Adrenal gland (tissue), 12 donors: ENCODE measurements around the gene RPAP3. TPM values are rescaled to one million over a fixed set of nuclear protein-coding genes. Genes with fewer than 3 reads are reported as not detected.

Experiments
- DNase-seq, 7 donors: peaks; one replicate each; pipeline ENCODE4 v3.0.0-alpha.2; 2019 to 2020
- H3K27ac ChIP-seq, 5 donors: fragments of 200-600 bp; sonication (generic) in 4 of 5; 1 replicate in 3 of 5; 2 replicates in 2 of 5; pipeline versions ENCODE4 v1.5.1 to v1.8.0; 2016 to 2020; ENCODE audit warnings: mild to moderate bottlenecking in 1 of 5
- H3K27me3 ChIP-seq: fragments of 200-600 bp; 2 replicates; pipeline ENCODE4 v1.8.0; 2021
- H3K36me3 ChIP-seq, 2 donors: fragments of 200-600 bp; replicated peaks in 1 of 2; 1 replicate in 1 of 2; 2 replicates in 1 of 2; pipeline versions ENCODE4 v1.5.1 to v1.8.0; 2018 to 2022
- H3K4me1 ChIP-seq, 2 donors: fragments of 200-600 bp; replicated peaks in 1 of 2; 1 replicate in 1 of 2; 2 replicates in 1 of 2; pipeline versions ENCODE4 v1.5.1 to v1.8.0; 2018 to 2021
- H3K4me3 ChIP-seq, 4 donors: fragments of 200-600 bp; sonication (generic) in 3 of 4; one replicate each; pipeline ENCODE4 v1.5.1; 2016 to 2018
- H3K9me3 ChIP-seq, 3 donors: fragments of 200-600 bp; sonication (generic) in 1 of 3; replicated peaks in 1 of 3; 1 replicate in 2 of 3; 2 replicates in 1 of 3; pipeline versions ENCODE4 v1.5.1 to v1.8.0; 2016 to 2021
- CTCF ChIP-seq, 6 experiments: fragments of 450-650 bp in 4 of 6; fragments of 200-600 bp in 2 of 6; sonication (generic) in 1 of 6; IDR thresholded peaks; 1 replicate in 5 of 6; 2 replicates in 1 of 6; pipeline versions ENCODE4 v1.5.1 to v1.8.0; 2016 to 2021; ENCODE audit warnings: antibody characterized with exemption in 6 of 6, mild to moderate bottlenecking in 2 of 6, moderate library complexity in 1 of 6
- POLR2A ChIP-seq, 2 donors: fragments of 450-650 bp; IDR thresholded peaks; one replicate each; pipeline ENCODE4 v1.6.1; 2017; ENCODE audit warnings: antibody characterized with exemption in 2 of 2, mild to moderate bottlenecking in 2 of 2, moderate library complexity in 1 of 2
- WGBS, 4 donors: extraction: QIAGEN DNeasy Blood & Tissue Kit in 2 of 4; methylation state at CpG; one replicate each; pipeline versions ENCODE4 v1.1.5 to v1.1.7; 2013 to 2017; 5-methylcytosine and 5-hydroxymethylcytosine counted together
- intact Hi-C, 2 donors: fragments of 100-400 bp; cut with DNase I; formaldehyde crosslinking; loops; one replicate each; pipeline versions ENCODE4 v1.14.1 to v1.15.0; 2022 to 2023
- polyA plus RNA-seq, 3 donors: library from polyadenylated mRNA; stranded (reverse); fragments of 200-250 nt in 2 of 3; fragments of 350-450 nt in 1 of 3; fragmentation: Illumina TruSeq in 1 of 3; extraction: RNeasy Lipid Tissue Mini Kit (QIAGEN cat#74804) in 1 of 3; gene quantifications; one replicate each; pipeline ENCODE4 v1.2.3, GENCODE V29; 2013 to 2014
- total RNA-seq, 9 donors: library from RNA; depleted of rRNA in 4 of 9; stranded (reverse); fragments of >200 nt in 4 of 9; fragments of 120-200 nt in 1 of 9; fragmentation: NEBNext Ultra II Directional in 1 of 9; extraction: Animal tissue kit (Norgen Biotek cat#: 25700) in 1 of 9; gene quantifications; one replicate each; pipeline versions ENCODE4 v1.1.0 to v1.2.4, GENCODE V29; 2013 to 2023
- donor health status: healthy with polysubstance abuse.
- donor health status: Bipolar disorder and iron deficiency.
- donor health status: DM: yes; HTN: yes; CAD: no.
- donor health status: DM: no; HTN: no; CAD: no.
- donor health status: DM: no; HTN: no; CAD: no.
- donor health status: DM: yes; HTN: yes; CAD: no.

Gene RPAP3
- total and polyA plus RNA-seq, 12 donors: 7.3 to 56.1 (median 16.7) TPM

- Histone ChIP-seq H3K36me3 (no peaks in the 10 kb centered on the region), H3K27me3 (no peaks in the 10 kb centered on the region), H3K4me1 (peaks cover 8 to 24% of the 10 kb centered on the region in 2 donors), H3K4me3 (no peak overlapping the region), H3K9me3 (no peaks in the 10 kb centered on the region), H3K27ac (no peak overlapping the region)
- peak; percentile 91 to 98 (median 94) for TF ChIP-seq CTCF (IDR thresholded peaks at IDR 0.05)
- no peak for TF ChIP-seq POLR2A (IDR thresholded peaks at IDR 0.05)
- intact Hi-C loops: loop anchor here in 1 of 2 donors (2.0 to 10.0 kb wide), 3 partner anchors 35 to 202 kb away; no protein-coding TSS in a partner anchor
- WGBS, 4 donors: 66 to 78% (median 68%) methylated on average over 7 of the region's 7 CpGs
- peak in 6 of 7 donors; percentile 50 to 78 (median 61) for DNase-seq
Measured at GRCh38 chr12:47742253-47742825, 36.5 kb upstream of the RPAP3 start.

DNA sequence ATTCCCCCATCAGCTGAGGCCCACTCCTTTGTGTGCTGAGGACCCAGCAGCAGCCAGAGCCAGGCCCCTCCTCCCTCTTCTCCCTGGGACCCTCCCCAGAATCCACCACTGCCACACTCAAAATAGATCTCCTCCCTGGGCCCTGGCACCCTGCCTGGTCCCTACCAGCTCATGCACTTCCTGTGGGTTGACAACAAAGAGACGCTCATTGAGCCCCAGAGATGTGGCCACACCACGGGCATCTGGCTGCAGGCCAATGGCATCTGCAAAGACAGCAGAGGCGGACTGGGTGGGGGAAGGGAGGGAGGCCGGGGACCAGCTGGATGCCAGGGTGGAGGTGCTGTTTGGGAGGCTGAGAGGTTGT lies 35.5 kb upstream of the RPAP3 start:
- Histone ChIP-seq H3K4me1 (peaks cover 15 to 34% of the 10 kb centered on the region in 2 donors), H3K27me3 (no peaks in the 10 kb centered on the region), H3K27ac (no peak overlapping the region), H3K36me3 (no peaks in the 10 kb centered on the region), H3K4me3 (no peak overlapping the region), H3K9me3 (no peaks in the 10 kb centered on the region)
- WGBS, 4 donors: 15 to 41% (median 16%) methylated on average over 3 to 4 of the region's 4 CpGs
- intact Hi-C loops: loop anchor here in 1 of 2 donors (5.0 to 10.0 kb wide), 2 partner anchors 36 to 203 kb away; no protein-coding TSS in a partner anchor
- DNase-seq: peak; percentile 60 to 85 (median 75)
- TF ChIP-seq POLR2A (IDR thresholded peaks at IDR 0.05) (no peak), CTCF (IDR thresholded peaks at IDR 0.05) (no peak)

DNA sequence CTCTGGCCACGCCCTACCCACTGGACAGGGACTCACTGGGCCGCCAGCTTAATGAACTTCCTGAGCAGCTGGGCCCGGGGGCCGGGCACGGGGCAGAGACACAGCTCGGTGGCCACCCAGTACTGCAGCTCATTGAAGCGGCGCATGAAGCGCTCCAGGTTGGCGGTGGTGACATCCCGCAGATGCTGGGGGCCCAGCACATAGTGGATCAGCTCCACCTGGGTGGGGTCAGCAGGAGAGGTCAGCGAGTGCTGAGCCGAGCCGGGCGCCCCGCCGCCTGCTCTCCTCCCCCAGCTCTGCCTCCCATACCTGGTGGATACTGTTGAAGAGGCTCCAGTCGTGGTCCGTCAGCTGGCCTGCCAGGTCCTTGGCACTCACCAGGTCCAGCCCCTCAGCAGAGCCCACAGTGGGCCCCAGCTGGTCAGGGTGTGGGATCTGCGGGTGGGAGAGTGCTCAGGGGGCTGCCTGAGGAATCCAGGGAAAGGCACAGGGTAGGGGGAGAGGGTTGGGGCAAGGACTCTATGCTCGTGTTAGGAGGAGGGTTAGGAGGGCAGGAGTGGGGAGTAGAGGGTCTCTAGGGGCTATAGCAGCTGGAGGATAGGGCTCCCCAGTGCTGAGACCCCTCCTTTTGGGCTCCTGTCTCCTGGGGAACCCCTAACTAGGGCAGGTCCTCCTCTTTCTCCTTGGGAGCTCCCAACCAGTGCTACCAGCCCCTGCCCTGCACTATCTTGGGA lies 34.9 kb upstream of the RPAP3 start:
- Histone ChIP-seq H3K36me3 (no peaks in the 10 kb centered on the region), H3K9me3 (no peaks in the 10 kb centered on the region), H3K4me1 (peaks cover 21 to 39% of the 10 kb centered on the region in 2 donors), H3K27me3 (no peaks in the 10 kb centered on the region), H3K4me3 (no peak overlapping the region), H3K27ac (no peak overlapping the region)
- WGBS, 4 donors: 77 to 94% (median 86%) methylated on average over 12 to 21 of the region's 21 CpGs
- DNase-seq: no peak
- TF ChIP-seq POLR2A (IDR thresholded peaks at IDR 0.05): no peak
- TF ChIP-seq CTCF (IDR thresholded peaks at IDR 0.05): no peak
- intact Hi-C loops: loop anchor here in 1 of 2 donors (5.0 to 10.0 kb wide), 2 partner anchors 37 to 204 kb away; no protein-coding TSS in a partner anchor

DNA sequence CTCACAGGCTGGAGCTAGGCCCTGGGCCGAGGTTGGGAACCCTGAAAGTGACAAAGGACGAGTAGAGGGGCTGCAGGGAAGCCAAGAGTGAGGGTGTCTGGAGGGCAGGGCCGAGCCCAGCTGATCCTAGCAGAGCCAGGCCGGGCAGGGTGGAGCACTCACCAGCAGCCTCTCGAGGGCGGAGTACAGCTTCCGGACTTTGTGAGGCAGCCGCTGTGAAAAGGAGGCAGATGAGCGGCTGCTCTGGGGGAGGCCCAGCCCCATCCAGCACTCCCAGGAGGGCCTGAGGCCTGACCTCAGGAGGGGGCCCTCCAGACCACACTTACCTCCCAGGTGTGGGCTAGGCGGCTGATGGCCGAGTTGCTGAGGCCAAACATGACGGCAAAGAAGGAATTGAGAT lies 34.1 kb upstream of the RPAP3 start:
- intact Hi-C loops: loop anchor here in 1 of 2 donors (5.0 to 10.0 kb wide), 2 partner anchors 37 to 205 kb away; no protein-coding TSS in a partner anchor
- TF ChIP-seq CTCF (IDR thresholded peaks at IDR 0.05) (no peak), POLR2A (IDR thresholded peaks at IDR 0.05) (no peak)
- 82 to 91% (median 86%) methylated on average over 4 to 12 of the region's 12 CpGs for WGBS, 4 donors
- Histone ChIP-seq H3K27ac (no peak overlapping the region), H3K4me1 (peaks cover 24 to 46% of the 10 kb centered on the region in 2 donors), H3K27me3 (no peaks in the 10 kb centered on the region), H3K36me3 (no peaks in the 10 kb centered on the region), H3K4me3 (no peak overlapping the region), H3K9me3 (no peaks in the 10 kb centered on the region)
- no peak for DNase-seq
